Activated B cell treated with CpG ODN at 0.5 μM for 24 hours (primary cell): ENCODE data around the gene GLB1L3. TPM values are rescaled to one million over a fixed set of nuclear protein-coding genes. Genes with fewer than 3 reads are reported as not detected.

Source experiments
- ATAC-seq: fragments of 200-7000 bp; cut with Tn5 transposase; one replicate; pipeline ENCODE4 v1.10.0; 2021; ENCODE audit warnings: low read depth, mild to moderate bottlenecking, moderate library complexity
- CTCF ChIA-PET: fragments of 350-600 bp; sonication (Branson Sonifier 250); formaldehyde crosslinking; loops from one replicate; lab custom pipeline; 2021; ENCODE audit warnings: antibody characterized with exemption; lab: Charles Lee
- POLR2A ChIA-PET: fragments of 350-600 bp; sonication (Branson Sonifier 250); formaldehyde crosslinking; loops from one replicate; lab custom pipeline; 2021; ENCODE audit warnings: antibody characterized with exemption; lab: Charles Lee
- DNase-seq: peaks from one replicate; pipeline ENCODE4 v3.0.0; 2022
- H3K27ac Mint-ChIP-seq: one replicate; pipeline ENCODE4 v1.8.0; 2020; ENCODE audit warnings: mixed read lengths
- H3K27me3 Mint-ChIP-seq: one replicate; pipeline ENCODE4 v1.8.0; 2021; ENCODE audit warnings: mixed read lengths
- H3K36me3 Mint-ChIP-seq: one replicate; pipeline ENCODE4 v1.8.0; 2021; ENCODE audit warnings: low read depth, mixed read lengths
- H3K4me1 Mint-ChIP-seq: one replicate; pipeline ENCODE4 v1.8.0; 2021; ENCODE audit warnings: mixed read lengths
- H3K4me3 Mint-ChIP-seq: one replicate; pipeline ENCODE4 v1.8.0; 2020; ENCODE audit warnings: mild to moderate bottlenecking, mixed read lengths
- H3K9me3 Mint-ChIP-seq: one replicate; pipeline ENCODE4 v1.8.0; 2020; ENCODE audit warnings: mixed read lengths
- CTCF ChIP-seq: fragments of 200-600 bp; IDR thresholded peaks from one replicate; pipeline ENCODE4 v1.8.0; 2022; ENCODE audit warnings: antibody characterized with exemption, mild to moderate bottlenecking
- intact Hi-C: fragments of 100-400 bp; cut with micrococcal nuclease; formaldehyde crosslinking; loops from one replicate; pipeline ENCODE4 v1.15.1; 2024
- total RNA-seq: library from RNA; stranded (reverse); gene quantifications from 2 replicates; pipeline ENCODE4 v1.2.3, GENCODE V29; 2022

GLB1L3 gene
- total RNA-seq, 1 donor from 2014 or later: not detected

GRCh38 chr11:134267461-134267860 is 8.7 kb upstream of the GLB1L3 start:
- no peak for DNase-seq
- peaks cover 27% of the 10 kb centered on the region for H3K27me3 Mint-ChIP-seq
- no peaks in the 10 kb centered on the region for H3K4me1 Mint-ChIP-seq
- no peak for TF ChIP-seq CTCF
- CTCF ChIA-PET: no interaction called here
- H3K4me3 Mint-ChIP-seq: no peak overlapping the region
- H3K36me3 Mint-ChIP-seq: peaks cover 12% of the 10 kb centered on the region
- H3K9me3 Mint-ChIP-seq: no peaks in the 10 kb centered on the region
- POLR2A ChIA-PET: no interaction called here
- ATAC-seq: no peak
- no peak overlapping the region for H3K27ac Mint-ChIP-seq
- intact Hi-C loops: no loop called here

- Mint-ChIP-seq H3K9me3 (no peaks in the 10 kb centered on the region), H3K4me1 (peaks cover 2% of the 10 kb centered on the region), H3K4me3 (no peak overlapping the region), H3K36me3 (peaks cover 7% of the 10 kb centered on the region), H3K27me3 (peaks cover 32% of the 10 kb centered on the region), H3K27ac (no peak overlapping the region)
- POLR2A ChIA-PET: no interaction called here
- no peak for ATAC-seq
- no peak for TF ChIP-seq CTCF
- CTCF ChIA-PET: no interaction called here
- no peak for DNase-seq
- intact Hi-C loops: no loop called here
These were observed 8.2 kb upstream of the GLB1L3 start for GRCh38 chr11:134267966-134268365.

GRCh38 chr11:134270250-134270714 is 5.9 kb upstream of the GLB1L3 start:
- Mint-ChIP-seq H3K4me3 (no peak overlapping the region), H3K27me3 (peaks cover 51% of the 10 kb centered on the region), H3K27ac (no peak overlapping the region), H3K9me3 (no peaks in the 10 kb centered on the region), H3K4me1 (peaks cover 7% of the 10 kb centered on the region), H3K36me3 (no peaks in the 10 kb centered on the region)
- intact Hi-C loops: no loop called here
- DNase-seq: no peak
- ChIA-PET POLR2A (no interaction called here), CTCF (no interaction called here)
- no peak for ATAC-seq
- no peak for TF ChIP-seq CTCF

GRCh38 chr11:134271978-134272377 is 4.2 kb upstream of the GLB1L3 start:
- Mint-ChIP-seq H3K9me3 (no peaks in the 10 kb centered on the region), H3K4me3 (no peak overlapping the region)
- intact Hi-C loops: no loop called here

More at GRCh38 chr11:134271978-134272377, 4.2 kb upstream of the GLB1L3 start:
- POLR2A ChIA-PET: no interaction called here
- Mint-ChIP-seq H3K4me1 (peaks cover 16% of the 10 kb centered on the region), H3K27me3 (peaks cover 60% of the 10 kb centered on the region), H3K27ac (no peak overlapping the region), H3K36me3 (no peaks in the 10 kb centered on the region)
- CTCF ChIA-PET: no interaction called here
- ATAC-seq (no peak), DNase-seq (no peak)
- TF ChIP-seq CTCF: no peak
